ENCODE data around the gene MED26.
A peak's percentile ranks its signal among the peaks of the same experiment; 100 is the strongest.

MED26 gene

GRCh38 chr19:16650821-16651220, 22.8 kb upstream of the MED26 start:
- no peak for DNase-seq

GRCh38 chr19:16649734-16650133, 21.7 kb upstream of the MED26 start:
- DNase-seq, result no peak

- peak; percentile 73 to 81 for DNase-seq
Measured at GRCh38 chr19:16645140-16645539, 17.1 kb upstream of the MED26 start.

- no peak for DNase-seq
Measured at GRCh38 chr19:16641695-16642094, 13.7 kb upstream of the MED26 start.

- DNase-seq, result no peak
Measured at GRCh38 chr19:16640951-16641350, 12.9 kb upstream of the MED26 start.

- DNase-seq, result no peak
Measured at GRCh38 chr19:16638666-16639065, 10.7 kb upstream of the MED26 start.

- no peak for DNase-seq
Measured at GRCh38 chr19:16637535-16637934, 9.5 kb upstream of the MED26 start.

- DNase-seq, result no peak
Measured at GRCh38 chr19:16631465-16631864, 3.5 kb upstream of the MED26 start.

- DNase-seq, result no peak
Measured at GRCh38 chr19:16628984-16629691, 1.1 kb upstream of the MED26 start.

- DNase-seq, result no peak
Measured at GRCh38 chr19:16627928-16628182, 149 bp downstream of the MED26 start.

- no peak for DNase-seq
Measured at GRCh38 chr19:16627193-16627927, 644 bp downstream of the MED26 start.

GRCh38 chr19:16626796-16627192, 1.2 kb downstream of the MED26 start:
- DNase-seq, result no peak

GRCh38 chr19:16625163-16625958, 2.6 kb downstream of the MED26 start:
- DNase-seq, result no peak

GRCh38 chr19:16624236-16624635, 3.8 kb downstream of the MED26 start:
- no peak for DNase-seq

GRCh38 chr19:16623576-16623975, 4.4 kb downstream of the MED26 start:
- no peak for DNase-seq

GRCh38 chr19:16623066-16623465, 4.9 kb downstream of the MED26 start:
- no peak for DNase-seq

- no peak for DNase-seq
Measured at GRCh38 chr19:16621165-16621800, 6.7 kb downstream of the MED26 start.

GRCh38 chr19:16620584-16620983, 7.4 kb downstream of the MED26 start:
- DNase-seq, result no peak

GRCh38 chr19:16620018-16620417, 8.0 kb downstream of the MED26 start:
- no peak for DNase-seq

GRCh38 chr19:16619457-16619856, 8.5 kb downstream of the MED26 start:
- DNase-seq, result no peak

- DNase-seq, result no peak
Measured at GRCh38 chr19:16618248-16618647, 9.8 kb downstream of the MED26 start.

- no peak for DNase-seq
Measured at GRCh38 chr19:16615808-16616207, 12.2 kb downstream of the MED26 start.

GRCh38 chr19:16614941-16615340, 13.1 kb downstream of the MED26 start:
- DNase-seq, result no peak

GRCh38 chr19:16613841-16614240, 14.2 kb downstream of the MED26 start:
- DNase-seq, result no peak
